Measurements from ENCODE around the gene NOSIP. TPM values are rescaled to one million over a fixed set of nuclear protein-coding genes. Genes with fewer than 3 reads are reported as not detected.

The NOSIP gene
- polyA plus RNA-seq, 1 experiment = 43.9 TPM

DNA sequence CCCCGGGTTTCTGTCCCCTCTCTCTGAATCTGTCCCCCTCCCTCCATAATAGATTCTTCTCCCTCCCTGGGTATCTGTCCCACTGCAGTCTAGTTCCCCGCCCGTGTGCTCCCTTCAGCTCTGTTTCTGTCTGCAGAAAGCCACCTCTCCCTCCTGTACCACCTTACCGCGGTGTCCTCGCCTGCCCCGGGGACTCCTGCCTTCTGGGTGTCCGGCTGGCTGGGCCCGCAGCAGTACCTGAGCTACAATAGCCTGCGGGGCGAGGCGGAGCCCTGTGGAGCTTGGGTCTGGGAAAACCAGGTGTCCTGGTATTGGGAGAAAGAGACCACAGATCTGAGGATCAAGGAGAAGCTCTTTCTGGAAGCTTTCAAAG, 66.6 kb downstream of the NOSIP start:
- ChIA-PET POLR2A (interaction anchor here (1.4 kb wide), 1 partner anchor 18 kb away, joined by 4 read pairs; the partner anchor contains the start of gene RPS11), CTCF (interaction anchor here (1.2 to 2.2 kb wide), 2 partner anchors 33 to 56 kb away, joined by 4 to 5 read pairs; no protein-coding TSS in a partner anchor)
- DNase-seq (ENCODE audit: low read depth, low spot score) = no peak
- TF ChIP-seq, protein P1, sequence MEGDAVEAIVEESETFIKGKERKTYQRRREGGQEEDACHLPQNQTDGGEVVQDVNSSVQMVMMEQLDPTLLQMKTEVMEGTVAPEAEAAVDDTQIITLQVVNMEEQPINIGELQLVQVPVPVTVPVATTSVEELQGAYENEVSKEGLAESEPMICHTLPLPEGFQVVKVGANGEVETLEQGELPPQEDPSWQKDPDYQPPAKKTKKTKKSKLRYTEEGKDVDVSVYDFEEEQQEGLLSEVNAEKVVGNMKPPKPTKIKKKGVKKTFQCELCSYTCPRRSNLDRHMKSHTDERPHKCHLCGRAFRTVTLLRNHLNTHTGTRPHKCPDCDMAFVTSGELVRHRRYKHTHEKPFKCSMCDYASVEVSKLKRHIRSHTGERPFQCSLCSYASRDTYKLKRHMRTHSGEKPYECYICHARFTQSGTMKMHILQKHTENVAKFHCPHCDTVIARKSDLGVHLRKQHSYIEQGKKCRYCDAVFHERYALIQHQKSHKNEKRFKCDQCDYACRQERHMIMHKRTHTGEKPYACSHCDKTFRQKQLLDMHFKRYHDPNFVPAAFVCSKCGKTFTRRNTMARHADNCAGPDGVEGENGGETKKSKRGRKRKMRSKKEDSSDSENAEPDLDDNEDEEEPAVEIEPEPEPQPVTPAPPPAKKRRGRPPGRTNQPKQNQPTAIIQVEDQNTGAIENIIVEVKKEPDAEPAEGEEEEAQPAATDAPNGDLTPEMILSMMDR (IDR thresholded peaks at IDR 0.05; ENCODE audit: low read depth, low read length) = no peak
- H3K27ac ChIP-seq (ENCODE audit: low read depth, low read length) = no peak overlapping the region
- no peaks in the 10 kb centered on the region for H3K27me3 ChIP-seq (ENCODE audit: control insufficient read depth, insufficient read depth, low read length)
- peak overlapping the region; percentile 29 for H3K4me3 ChIP-seq (ENCODE audit: low read depth, low read length)
- no peaks in the 10 kb centered on the region for H3K9me3 ChIP-seq (ENCODE audit: control insufficient read depth, insufficient read depth, low read length)

DNA sequence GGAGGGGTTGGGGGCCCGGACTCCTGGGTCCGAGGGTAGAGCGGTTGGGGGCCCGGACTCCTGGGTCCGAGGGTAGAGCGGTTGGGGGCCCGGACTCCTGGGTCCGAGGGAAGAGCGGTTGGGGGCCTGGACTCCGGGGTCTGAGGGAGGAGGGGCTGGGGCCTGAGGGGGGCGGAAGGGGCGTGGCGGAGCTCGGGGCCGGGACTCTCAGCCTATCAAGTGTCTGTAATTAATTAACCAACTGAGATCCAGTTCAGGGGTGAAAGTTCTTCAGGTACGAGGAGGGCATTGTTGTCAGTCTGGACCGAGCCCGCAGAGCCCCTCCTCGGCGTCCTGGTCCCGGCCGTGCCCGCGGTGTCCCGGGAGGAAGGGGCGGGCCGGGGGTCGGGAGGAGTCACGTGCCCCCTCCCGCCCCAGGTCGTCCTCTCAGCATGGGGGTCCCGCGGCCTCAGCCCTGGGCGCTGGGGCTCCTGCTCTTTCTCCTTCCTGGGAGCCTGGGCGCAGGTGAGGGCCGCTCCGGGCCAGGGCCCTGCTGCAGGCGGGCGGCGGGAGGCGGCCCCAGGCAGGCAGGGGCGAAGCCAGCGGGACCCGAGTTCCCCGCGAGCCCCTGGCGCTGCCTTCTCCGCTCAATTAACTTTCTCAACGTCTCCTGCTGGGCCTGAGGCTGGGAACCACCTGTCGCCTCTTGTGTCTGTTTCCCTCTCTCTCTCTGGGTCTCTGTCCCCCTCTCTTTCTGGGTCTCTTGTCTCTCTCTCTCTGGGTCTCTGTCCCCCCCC, 67.2 kb downstream of the NOSIP start:
- no peak for DNase-seq (ENCODE audit: low read depth, low spot score)
- POLR2A ChIA-PET = interaction anchor here (0.9 to 1.4 kb wide), 2 partner anchors 17 to 67 kb away, joined by 3 to 4 read pairs; partner anchors contain the start of genes NOSIP and RPS11
- Histone ChIP-seq H3K4me3 (ENCODE audit: low read depth, low read length) (peak overlapping the region; percentile 63), H3K27ac (ENCODE audit: low read depth, low read length) (no peak overlapping the region), H3K27me3 (ENCODE audit: control insufficient read depth, insufficient read depth, low read length) (no peaks in the 10 kb centered on the region), H3K9me3 (ENCODE audit: control insufficient read depth, insufficient read depth, low read length) (no peaks in the 10 kb centered on the region)
- CTCF ChIA-PET = interaction anchor here (1.2 to 2.2 kb wide), 2 partner anchors 34 to 56 kb away, joined by 4 to 5 read pairs; no protein-coding TSS in a partner anchor
- TF ChIP-seq, protein P1 (IDR thresholded peaks at IDR 0.05; ENCODE audit: low read depth, low read length) = no peak

DNA sequence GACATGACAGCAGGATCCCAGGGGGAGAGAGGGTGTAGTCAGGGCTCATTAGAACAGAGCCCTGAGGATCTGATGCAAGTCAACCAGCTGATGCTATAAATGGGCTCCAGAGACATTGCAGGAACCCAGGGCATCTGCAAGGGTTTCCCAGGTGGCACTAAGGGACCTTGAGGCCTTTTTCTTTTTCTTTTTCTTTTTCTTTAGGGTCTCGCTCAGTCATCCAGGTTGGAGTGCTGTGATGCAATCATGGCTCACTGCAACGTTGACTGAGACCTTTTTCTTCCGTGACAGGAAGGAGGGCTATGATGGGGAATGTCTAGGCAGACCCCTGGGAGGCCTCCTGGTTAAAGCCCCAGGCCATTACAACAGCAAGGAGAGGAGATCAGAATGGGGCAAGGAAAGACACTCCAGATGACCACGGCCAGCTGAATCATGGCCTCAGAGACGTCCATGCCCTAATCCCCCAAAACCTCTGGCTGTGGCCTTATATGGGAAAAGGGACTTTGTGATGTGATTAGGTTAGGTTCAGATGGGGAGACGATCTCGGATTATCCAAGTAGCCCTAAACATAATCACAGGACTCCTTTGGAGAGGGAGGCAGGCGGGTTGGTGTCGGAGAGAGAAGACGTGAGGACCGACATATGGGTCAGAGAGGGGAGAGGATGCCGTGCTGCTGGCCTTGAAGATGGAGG, 72.4 kb downstream of the NOSIP start:
- H3K4me3 ChIP-seq (ENCODE audit: low read depth, low read length) = no peak overlapping the region
- ChIA-PET POLR2A (interaction anchor here (0.9 kb wide), 1 partner anchor 12 kb away, joined by 4 read pairs; the partner anchor contains the start of gene RPS11), CTCF (interaction anchor here (1.0 kb wide), 1 partner anchor 62 kb away, joined by 5 read pairs; no protein-coding TSS in a partner anchor)
- H3K27ac ChIP-seq (ENCODE audit: low read depth, low read length) = no peak overlapping the region
- no peak for DNase-seq (ENCODE audit: low read depth, low spot score)
- no peaks in the 10 kb centered on the region for H3K9me3 ChIP-seq (ENCODE audit: control insufficient read depth, insufficient read depth, low read length)
- H3K27me3 ChIP-seq (ENCODE audit: control insufficient read depth, insufficient read depth, low read length) = no peaks in the 10 kb centered on the region
- TF ChIP-seq, protein P1 (IDR thresholded peaks at IDR 0.05; ENCODE audit: low read depth, low read length) = no peak

DNA sequence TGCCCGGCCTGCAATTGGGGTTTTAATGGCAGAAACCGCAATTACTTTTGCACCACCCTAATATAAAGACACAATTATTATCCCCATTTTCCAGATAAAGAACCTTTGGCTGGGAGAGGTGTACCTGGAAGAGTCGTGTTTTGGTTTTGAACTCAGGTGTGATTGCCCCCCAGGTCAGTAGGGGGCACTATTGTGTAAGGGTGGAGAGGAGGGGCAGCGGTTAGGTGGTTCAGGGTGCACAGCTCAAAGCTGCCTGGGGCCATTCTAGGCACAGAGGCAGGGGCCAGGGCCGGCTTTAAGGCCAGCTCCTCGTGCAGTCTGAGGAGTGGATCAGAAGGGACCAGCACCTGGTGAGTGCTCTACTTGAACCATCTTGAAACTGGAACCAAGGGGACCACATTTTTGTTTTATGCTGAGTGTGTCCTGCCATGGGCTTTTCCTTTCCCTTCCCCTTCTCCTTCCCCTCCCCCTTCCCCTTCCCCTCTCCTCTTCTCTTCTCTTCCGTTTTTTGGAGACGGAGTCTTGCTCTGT, 73.7 kb downstream of the NOSIP start:
- H3K27ac ChIP-seq (ENCODE audit: low read depth, low read length) = no peak overlapping the region
- CTCF ChIA-PET = interaction anchor here (0.6 to 3.4 kb wide), 6 partner anchors 40 to 173 kb away, joined by 3 to 22 read pairs (median 3); no protein-coding TSS in a partner anchor
- H3K27me3 ChIP-seq (ENCODE audit: control insufficient read depth, insufficient read depth, low read length) = no peaks in the 10 kb centered on the region
- no peak for DNase-seq (ENCODE audit: low read depth, low spot score)
- TF ChIP-seq, protein P1 (IDR thresholded peaks at IDR 0.05; ENCODE audit: low read depth, low read length) = peak; percentile 67
- no peak overlapping the region for H3K4me3 ChIP-seq (ENCODE audit: low read depth, low read length)
- POLR2A ChIA-PET = interaction anchor here (0.7 to 0.9 kb wide), 2 partner anchors 9 to 40 kb away, joined by 3 to 4 read pairs; no protein-coding TSS in a partner anchor
- no peaks in the 10 kb centered on the region for H3K9me3 ChIP-seq (ENCODE audit: control insufficient read depth, insufficient read depth, low read length)

Small RNA genes lying within 50 kb of the gene (small RNA-seq; reads per million reads assigned to genes)
- not detected for gene RF00019 (ENCODE audit: insufficient read length, low read depth)

Other genes with a start within 250 kb of the NOSIP start
- gene CD37, start 245.2 kb downstream of the NOSIP start, polyA plus RNA-seq (2011; rRNA removed) = not detected in 2 replicates
- gene TEAD2, start 218.1 kb downstream of the NOSIP start, polyA plus RNA-seq (2011; rRNA removed) = 32.8 and 41.7 TPM in 2 replicates
- gene DKKL1, start 216.7 kb downstream of the NOSIP start, polyA plus RNA-seq (2011; rRNA removed) = 0.14 TPM in 1 of 2 replicates, not detected in the other
- not detected in 2 replicates for gene KASH5, start 192.3 kb downstream of the NOSIP start, polyA plus RNA-seq (2011; rRNA removed)
- not detected in 2 replicates for gene PTH2, start 157.1 kb downstream of the NOSIP start, polyA plus RNA-seq (2011; rRNA removed)
- not detected in 2 replicates for gene GFY, start 155.2 kb downstream of the NOSIP start, polyA plus RNA-seq (2011; rRNA removed)
- 0.02 and 0.04 TPM in 2 replicates for gene SLC17A7, start 139.0 kb downstream of the NOSIP start, polyA plus RNA-seq (2011; rRNA removed)
- 60.3 and 62.5 TPM in 2 replicates for gene PIH1D1, start 128.7 kb downstream of the NOSIP start, polyA plus RNA-seq (2011; rRNA removed)
- 4.1 and 4.3 TPM in 2 replicates for gene ALDH16A1, start 127.3 kb downstream of the NOSIP start, polyA plus RNA-seq (2011; rRNA removed)
- gene FLT3LG, start 106.3 kb downstream of the NOSIP start, polyA plus RNA-seq (2011; rRNA removed) = 3.7 and 5.9 TPM in 2 replicates
- gene RPL13A, start 92.9 kb downstream of the NOSIP start, polyA plus RNA-seq (2011; rRNA removed) = 3,816 and 4,938 TPM in 2 replicates
- gene RPS11, start 84.1 kb downstream of the NOSIP start, polyA plus RNA-seq (2011; rRNA removed) = 1,562 and 2,122 TPM in 2 replicates
- 46.1 and 68.1 TPM in 2 replicates for gene FCGRT, start 67.9 kb downstream of the NOSIP start, polyA plus RNA-seq (2011; rRNA removed)
- 14.7 and 29.4 TPM in 2 replicates for gene RCN3, start 52.6 kb downstream of the NOSIP start, polyA plus RNA-seq (2011; rRNA removed)
- gene PRRG2, start 760 bp upstream of the NOSIP start, polyA plus RNA-seq (2011; rRNA removed) = 0.31 and 0.35 TPM in 2 replicates
- 0.36 and 0.66 TPM in 2 replicates for gene PRR12, start 10.6 kb upstream of the NOSIP start, polyA plus RNA-seq (2011; rRNA removed)
- 64.2 and 93.3 TPM in 2 replicates for gene RRAS, start 59.6 kb upstream of the NOSIP start, polyA plus RNA-seq (2011; rRNA removed)
- gene SCAF1, start 61.7 kb upstream of the NOSIP start, polyA plus RNA-seq (2011; rRNA removed) = 2.5 and 3.5 TPM in 2 replicates
- 33.5 and 54.9 TPM in 2 replicates for gene IRF3, start 85.3 kb upstream of the NOSIP start, polyA plus RNA-seq (2011; rRNA removed)
- 8.8 and 10.9 TPM in 2 replicates for gene BCL2L12, start 85.4 kb upstream of the NOSIP start, polyA plus RNA-seq (2011; rRNA removed)
- 287 and 305 TPM in 2 replicates for gene PRMT1, start 96.7 kb upstream of the NOSIP start, polyA plus RNA-seq (2011; rRNA removed)
- 0.19 and 0.33 TPM in 2 replicates for gene ADM5, start 109.0 kb upstream of the NOSIP start, polyA plus RNA-seq (2011; rRNA removed)
- gene CPT1C, start 110.6 kb upstream of the NOSIP start, polyA plus RNA-seq (2011; rRNA removed) = 20.3 and 24.2 TPM in 2 replicates
- not detected in 2 replicates for gene TSKS, start 182.8 kb upstream of the NOSIP start, polyA plus RNA-seq (2011; rRNA removed)
- gene AP2A1, start 186.4 kb upstream of the NOSIP start, polyA plus RNA-seq (2011; rRNA removed) = 59.1 and 82.2 TPM in 2 replicates
- 6.9 and 9.0 TPM in 2 replicates for gene FUZ, start 232.7 kb upstream of the NOSIP start, polyA plus RNA-seq (2011; rRNA removed)
- gene MED25, start 237.7 kb upstream of the NOSIP start, polyA plus RNA-seq (2011; rRNA removed) = 12.6 and 20.3 TPM in 2 replicates